ENCODE data around the gene BDH1. TPM values are rescaled to one million over a fixed set of nuclear protein-coding genes. Genes with fewer than 3 reads are reported as not detected.

BDH1 gene
- total RNA-seq, 1 donor from 2014 or later, result 9.8 TPM

- DNase-seq (ENCODE audit: low spot score in 2 of 2), result no peak
Measured at GRCh38 chr3:197465996-197466549, 89.7 kb downstream of the BDH1 start.

GRCh38 chr3:197465197-197465995, 90.4 kb downstream of the BDH1 start:
- DNase-seq (ENCODE audit: low spot score in 2 of 2) (no peak), FAIRE-seq (no peak)

More at GRCh38 chr3:197465996-197466549, 89.7 kb downstream of the BDH1 start:
- FAIRE-seq, result no peak

- DNase-seq (ENCODE audit: low spot score in 2 of 2), result no peak
- no peak for FAIRE-seq
Measured at GRCh38 chr3:197464794-197465193, 91.0 kb downstream of the BDH1 start.

- FAIRE-seq (no peak), DNase-seq (ENCODE audit: low spot score in 2 of 2) (no peak)
Measured at GRCh38 chr3:197463279-197463678, 92.5 kb downstream of the BDH1 start.

GRCh38 chr3:197462808-197463207, 93.0 kb downstream of the BDH1 start:
- DNase-seq (ENCODE audit: low spot score in 2 of 2) (no peak), FAIRE-seq (no peak)

GRCh38 chr3:197460639-197461038, 95.1 kb downstream of the BDH1 start:
- FAIRE-seq, result no peak
- DNase-seq (ENCODE audit: low spot score in 2 of 2), result no peak

GRCh38 chr3:197460002-197460401, 95.8 kb downstream of the BDH1 start:
- DNase-seq (ENCODE audit: low spot score in 2 of 2), result no peak
- FAIRE-seq, result no peak

Small RNAs within 50 kb of the gene (small RNA-seq; reads per million reads assigned to genes)
- gene AC132008.1, result not detected

Other genes starting within 250 kb of the BDH1 start
- 27.3 TPM for gene RUBCN, start 180.9 kb upstream of the BDH1 start, total RNA-seq
- gene FYTTD1, start 193.9 kb upstream of the BDH1 start, total RNA-seq, result 61.1 TPM
- gene LRCH3, start 235.3 kb upstream of the BDH1 start, total RNA-seq, result 71.7 TPM